T1000 (cell line): ENCODE data around the gene RPS2.
"Not testable (repeated sequence)": the region's sequence is repeated elsewhere in the genome, so short reads cannot be mapped to it uniquely, and the experiment has no call there.

Experiments
- DNase-seq: peaks from one replicate; lab custom pipeline; 2025; ENCODE audit warnings: mixed read lengths; lab: John Stamatoyannopoulos, UW

The RPS2 gene

GRCh38 chr16:1962161-1963153 lies 2.2 kb downstream of the RPS2 start:
- not testable (repeated sequence) for DNase-seq

- no peak for DNase-seq
These were observed 3.0 kb downstream of the RPS2 start for GRCh38 chr16:1961651-1962067.

GRCh38 chr16:1960665-1961630 lies 3.7 kb downstream of the RPS2 start:
- no peak for DNase-seq

GRCh38 chr16:1959269-1960039 lies 5.2 kb downstream of the RPS2 start, which contains the start of gene NDUFB10:
Gene NDUFB10, plus strand, starts transcription at chr16:1959538. Its CDS starts 87 bp downstream, at chr16:1959625.
- peak; percentile 88 for DNase-seq

- no peak for DNase-seq
These were observed 5.8 kb downstream of the RPS2 start for GRCh38 chr16:1958715-1959268.

- DNase-seq, result not testable (repeated sequence)
These were observed 6.5 kb downstream of the RPS2 start for GRCh38 chr16:1958143-1958491.

- peak; percentile 42 for DNase-seq
These were observed 7.0 kb downstream of the RPS2 start for GRCh38 chr16:1957434-1958142.

GRCh38 chr16:1953734-1954133 lies 10.9 kb downstream of the RPS2 start:
- DNase-seq, result no peak

- DNase-seq, result no peak
These were observed 14.1 kb downstream of the RPS2 start for GRCh38 chr16:1950559-1950958.

- no peak for DNase-seq
These were observed 14.6 kb downstream of the RPS2 start for GRCh38 chr16:1950047-1950446.

- no peak for DNase-seq
These were observed 15.1 kb downstream of the RPS2 start for GRCh38 chr16:1949507-1949906.

GRCh38 chr16:1947369-1947670 lies 17.3 kb downstream of the RPS2 start:
- no peak for DNase-seq

- DNase-seq, result no peak
These were observed 17.9 kb downstream of the RPS2 start for GRCh38 chr16:1946495-1947368.

- no peak for DNase-seq
These were observed 18.9 kb downstream of the RPS2 start for GRCh38 chr16:1945559-1946391.

GRCh38 chr16:1944612-1945199 lies 19.9 kb downstream of the RPS2 start:
- no peak for DNase-seq

- DNase-seq, result peak; percentile 99
These were observed 21.6 kb downstream of the RPS2 start, which contains the start of gene MSRB1 for GRCh38 chr16:1942810-1943726. Gene MSRB1, minus strand, starts transcription at chr16:1943199. Its CDS starts 43 bp downstream, at chr16:1943156.
